Measurements from ENCODE around the gene ATG7.
A peak's percentile ranks its signal among the peaks of the same experiment; 100 is the strongest.

The ATG7 gene

DNA sequence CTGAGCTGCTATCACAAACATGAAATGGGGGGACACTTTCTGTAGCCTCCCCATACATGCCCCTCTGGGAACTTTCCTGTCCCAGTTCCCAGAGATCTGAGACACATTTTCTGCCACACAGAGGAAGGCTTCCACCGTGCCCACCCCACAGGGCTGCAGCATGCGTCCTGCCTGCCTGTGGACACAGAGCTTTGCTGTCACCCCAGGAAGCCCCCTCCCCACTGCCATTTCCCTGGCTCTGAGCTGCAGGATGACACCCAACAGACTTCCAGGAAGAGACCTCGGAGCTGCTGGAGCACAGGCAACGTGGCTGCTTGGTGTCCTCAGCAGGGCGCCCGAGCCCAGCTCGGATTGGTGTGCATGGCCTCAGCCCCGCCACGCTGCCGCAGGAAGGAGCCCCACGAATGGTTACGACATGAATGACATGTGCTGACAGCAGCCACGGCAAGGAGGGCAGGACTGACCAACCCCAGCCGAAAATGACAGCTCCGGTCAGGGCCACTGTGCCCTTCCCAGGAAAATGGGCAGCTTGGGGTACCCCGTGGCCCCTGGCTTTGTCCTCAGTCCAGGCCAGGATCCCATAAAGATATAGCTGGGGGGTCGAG lies 290.2 kb downstream of the ATG7 start:
- TF ChIP-seq CTCF (IDR thresholded peaks at IDR 0.05; ENCODE audit: unreplicated experiment in 3 of 3): no peak
- Mint-ChIP-seq H3K36me3 (ENCODE audit: low read depth) (peaks cover 60% of the 10 kb centered on the region), H3K9me3 (no peaks in the 10 kb centered on the region), H3K4me1 (peaks cover 55% of the 10 kb centered on the region), H3K27ac (peak overlapping the region in 2 of 3 experiments; percentile 41 to 68), H3K4me3 (no peak overlapping the region), H3K27me3 (ENCODE audit: low read depth) (no peaks in the 10 kb centered on the region)

- TF ChIP-seq CTCF (IDR thresholded peaks at IDR 0.05; ENCODE audit: unreplicated experiment in 3 of 3): no peak
- Mint-ChIP-seq H3K9me3 (no peaks in the 10 kb centered on the region), H3K27ac (peak overlapping the region in 2 of 3 experiments; percentile 32 to 58)
Measured at GRCh38 chr3:11563159-11563864, 291.1 kb downstream of the ATG7 start.

GRCh38 chr3:11563865-11564185 lies 291.6 kb downstream of the ATG7 start:
- no peak for TF ChIP-seq CTCF (IDR thresholded peaks at IDR 0.05; ENCODE audit: unreplicated experiment in 3 of 3)
- peaks cover 60% of the 10 kb centered on the region for H3K36me3 Mint-ChIP-seq (ENCODE audit: low read depth)
- H3K4me3 Mint-ChIP-seq: no peak overlapping the region
- H3K9me3 Mint-ChIP-seq: no peaks in the 10 kb centered on the region
- H3K4me1 Mint-ChIP-seq: peaks cover 43% of the 10 kb centered on the region
- H3K27ac Mint-ChIP-seq: peak overlapping the region in 2 of 3 experiments; percentile 32 to 58
- no peaks in the 10 kb centered on the region for H3K27me3 Mint-ChIP-seq (ENCODE audit: low read depth)

More at GRCh38 chr3:11563159-11563864, 291.1 kb downstream of the ATG7 start:
- H3K27me3 Mint-ChIP-seq (ENCODE audit: low read depth): no peaks in the 10 kb centered on the region
- peaks cover 46% of the 10 kb centered on the region for H3K4me1 Mint-ChIP-seq
- no peak overlapping the region for H3K4me3 Mint-ChIP-seq
- peaks cover 60% of the 10 kb centered on the region for H3K36me3 Mint-ChIP-seq (ENCODE audit: low read depth)

DNA sequence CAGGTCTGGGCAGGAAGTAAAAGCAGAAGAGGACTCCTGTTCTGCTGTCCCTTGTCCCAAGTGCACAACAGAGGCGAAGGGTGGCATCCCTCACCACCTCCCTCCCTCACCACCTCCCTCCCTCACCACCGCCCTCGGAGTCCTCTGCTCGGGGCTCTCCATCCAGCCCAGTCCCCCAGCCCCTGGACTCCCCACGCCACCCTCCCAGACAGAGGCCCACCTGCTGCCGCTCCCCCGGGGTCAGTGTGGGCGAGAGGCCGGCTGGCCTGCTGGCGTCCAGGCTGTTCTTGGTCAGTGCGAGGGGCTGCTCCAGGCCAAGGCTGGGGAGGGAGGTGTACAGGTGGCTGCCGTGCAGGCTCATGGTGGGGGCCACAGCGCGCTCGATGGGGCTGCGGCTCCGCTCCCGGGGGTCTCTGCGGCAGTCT lies 292.4 kb downstream of the ATG7 start:
- Mint-ChIP-seq H3K27me3 (ENCODE audit: low read depth) (no peaks in the 10 kb centered on the region), H3K4me3 (no peak overlapping the region), H3K4me1 (peaks cover 45% of the 10 kb centered on the region)

GRCh38 chr3:11565072-11565471 lies 292.9 kb downstream of the ATG7 start:
- no peaks in the 10 kb centered on the region for H3K9me3 Mint-ChIP-seq
- H3K27ac Mint-ChIP-seq: no peak overlapping the region
- no peaks in the 10 kb centered on the region for H3K27me3 Mint-ChIP-seq (ENCODE audit: low read depth)
- no peak for TF ChIP-seq CTCF (IDR thresholded peaks at IDR 0.05; ENCODE audit: unreplicated experiment in 3 of 3)
- H3K4me1 Mint-ChIP-seq: peaks cover 40% of the 10 kb centered on the region
- H3K36me3 Mint-ChIP-seq (ENCODE audit: low read depth): peaks cover 61% of the 10 kb centered on the region
- no peak overlapping the region for H3K4me3 Mint-ChIP-seq

More for the DNA sequence above, 292.4 kb downstream of the ATG7 start:
- Mint-ChIP-seq H3K9me3 (no peaks in the 10 kb centered on the region), H3K36me3 (ENCODE audit: low read depth) (peaks cover 61% of the 10 kb centered on the region), H3K27ac (no peak overlapping the region)
- no peak for TF ChIP-seq CTCF (IDR thresholded peaks at IDR 0.05; ENCODE audit: unreplicated experiment in 3 of 3)

DNA sequence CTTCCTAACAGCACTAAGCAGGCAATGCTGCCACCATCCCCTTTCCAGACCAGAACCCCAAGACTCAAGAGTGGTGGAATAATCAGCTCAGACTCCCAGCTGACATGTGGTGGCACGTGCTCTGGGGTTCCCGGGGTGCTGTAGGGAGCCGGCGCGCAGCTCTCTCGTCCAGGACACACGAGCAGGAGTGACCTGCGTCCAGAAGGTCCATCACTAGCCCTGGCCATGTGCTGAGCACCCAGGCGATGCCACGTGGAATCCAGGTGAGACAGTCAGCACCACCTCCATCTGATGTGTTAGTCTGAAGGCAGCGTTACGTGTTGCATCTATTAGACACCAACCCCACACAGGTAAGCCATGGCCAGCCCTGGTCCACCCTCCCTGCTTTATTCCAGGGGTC lies 293.3 kb downstream of the ATG7 start:
- Mint-ChIP-seq H3K27ac (no peak overlapping the region), H3K9me3 (no peaks in the 10 kb centered on the region), H3K27me3 (ENCODE audit: low read depth) (no peaks in the 10 kb centered on the region), H3K36me3 (ENCODE audit: low read depth) (peaks cover 61% of the 10 kb centered on the region), H3K4me3 (no peak overlapping the region), H3K4me1 (peaks cover 39% of the 10 kb centered on the region)
- no peak for TF ChIP-seq CTCF (IDR thresholded peaks at IDR 0.05; ENCODE audit: unreplicated experiment in 3 of 3)

All from nephron (organoid).